Gastrocnemius medialis (tissue), 4 donors: ENCODE data around the gene RASA3. TPM values are rescaled to one million over a fixed set of nuclear protein-coding genes. Genes with fewer than 3 reads are reported as not detected.

Source experiments
- ATAC-seq, 2 donors: fragments of 150-250 bp; one replicate each; pipeline ENCODE4 v1.9.1; 2016
- DNase-seq, 2 donors: peaks; one replicate each; pipeline ENCODE4 v3.0.0-alpha.2; 2019
- H3K27ac ChIP-seq, 4 donors: fragments of 200-600 bp; sonication (generic); 1 replicate in 1 of 4; 2 replicates in 3 of 4; pipeline ENCODE4 v1.5.1; 2016 to 2018; ENCODE audit warnings: mild to moderate bottlenecking in 2 of 4, moderate library complexity in 1 of 4
- H3K27me3 ChIP-seq, 3 donors: fragments of 200-600 bp; sonication (generic) in 2 of 3; 1 replicate in 1 of 3; 2 replicates in 2 of 3; pipeline versions ENCODE4 v1.5.1 to v1.6.0; 2016 to 2019; ENCODE audit warnings: mild to moderate bottlenecking in 1 of 3, moderate library complexity in 1 of 3
- H3K36me3 ChIP-seq, 2 donors: fragments of 200-600 bp; sonication (generic) in 1 of 2; one replicate each; pipeline ENCODE4 v1.5.1; 2017 to 2018
- H3K4me1 ChIP-seq, 2 donors: fragments of 200-600 bp; sonication (generic) in 1 of 2; one replicate each; pipeline ENCODE4 v1.5.1; 2016 to 2017; ENCODE audit warnings: mild to moderate bottlenecking in 2 of 2
- H3K4me3 ChIP-seq, 4 donors: fragments of 200-600 bp; sonication (generic) in 3 of 4; 1 replicate in 1 of 4; 2 replicates in 3 of 4; pipeline ENCODE4 v1.5.1; 2016 to 2019; ENCODE audit warnings: mild to moderate bottlenecking in 2 of 4
- H3K9me3 ChIP-seq, 3 donors: fragments of 200-600 bp; sonication (generic) in 2 of 3; 1 replicate in 1 of 3; 2 replicates in 2 of 3; pipeline ENCODE4 v1.5.1; 2016 to 2019
- CTCF ChIP-seq, 5 experiments: fragments of 450-650 bp in 3 of 5; fragments of 200-600 bp in 2 of 5; sonication (generic) in 2 of 5; IDR thresholded peaks in 4 of 5; conservative IDR thresholded peaks in 1 of 5; 1 replicate in 4 of 5; 2 replicates in 1 of 5; pipeline ENCODE4 v1.5.1; 2016 to 2019; ENCODE audit warnings: antibody characterized with exemption in 5 of 5, mild to moderate bottlenecking in 3 of 5, moderate library complexity in 3 of 5
- POLR2A ChIP-seq, 2 donors: fragments of 450-650 bp; IDR thresholded peaks; one replicate each; pipeline ENCODE4 v1.6.1; 2017; ENCODE audit warnings: antibody characterized with exemption in 2 of 2, mild to moderate bottlenecking in 2 of 2, moderate library complexity in 2 of 2
- in situ Hi-C, 4 donors: fragments of 200-750 bp; cut with MboI; loops; one replicate each; pipeline versions ENCODE4 v1.15.0 to v1.8.0; 2017; ENCODE audit warnings: low sequenced_read_pairs in 4 of 4
- intact Hi-C: fragments of 100-400 bp; cut with DNase I; formaldehyde crosslinking; loops from one replicate; pipeline ENCODE4 v1.15.1; 2023; ENCODE audit warnings: low total_unique reads
- total RNA-seq, 4 donors: library from RNA; depleted of rRNA; stranded (reverse); fragments of >200 nt; gene quantifications; one replicate each; pipeline versions ENCODE4 v1.1.0 to v1.2.3, GENCODE V29; 2016

The RASA3 gene
- total RNA-seq, 4 donors from 2014 or later: 3.4 to 22.2 (median 10.8) TPM

GRCh38 chr13:114122127-114122511, 10.3 kb downstream of the RASA3 start:
- H3K27me3 ChIP-seq: no peaks in the 10 kb centered on the region
- peak overlapping the region in 3 of 4 donors; percentile 0 to 49 (median 14) for H3K27ac ChIP-seq
- no peaks in the 10 kb centered on the region for H3K9me3 ChIP-seq
- in situ Hi-C loops (no loop called here), intact Hi-C loops (no loop called here)
- H3K4me1 ChIP-seq: peaks cover 52 to 72% of the 10 kb centered on the region in 2 donors
- ATAC-seq (no peak), DNase-seq (no peak)
- H3K36me3 ChIP-seq: no peaks in the 10 kb centered on the region
- no peak for TF ChIP-seq POLR2A (IDR thresholded peaks at IDR 0.05)
- no peak overlapping the region for H3K4me3 ChIP-seq

- in situ Hi-C loops: no loop called here
- H3K4me3 ChIP-seq: no peak overlapping the region
- H3K4me1 ChIP-seq: peaks cover 47 to 67% of the 10 kb centered on the region in 2 donors
- no peak for TF ChIP-seq POLR2A (IDR thresholded peaks at IDR 0.05)
- TF ChIP-seq CTCF (IDR thresholded peaks at IDR 0.05 in 4 of 5, conservative IDR thresholded peaks at IDR 0.05 in 1 of 5): no peak
- intact Hi-C loops: no loop called here
- DNase-seq (no peak), ATAC-seq (no peak)
- H3K36me3 ChIP-seq: no peaks in the 10 kb centered on the region
- no peaks in the 10 kb centered on the region for H3K9me3 ChIP-seq
- peak overlapping the region in 3 of 4 donors; percentile 0 to 49 (median 14) for H3K27ac ChIP-seq
- H3K27me3 ChIP-seq: no peaks in the 10 kb centered on the region
Observed at GRCh38 chr13:114121496-114122126, 10.8 kb downstream of the RASA3 start.

DNA sequence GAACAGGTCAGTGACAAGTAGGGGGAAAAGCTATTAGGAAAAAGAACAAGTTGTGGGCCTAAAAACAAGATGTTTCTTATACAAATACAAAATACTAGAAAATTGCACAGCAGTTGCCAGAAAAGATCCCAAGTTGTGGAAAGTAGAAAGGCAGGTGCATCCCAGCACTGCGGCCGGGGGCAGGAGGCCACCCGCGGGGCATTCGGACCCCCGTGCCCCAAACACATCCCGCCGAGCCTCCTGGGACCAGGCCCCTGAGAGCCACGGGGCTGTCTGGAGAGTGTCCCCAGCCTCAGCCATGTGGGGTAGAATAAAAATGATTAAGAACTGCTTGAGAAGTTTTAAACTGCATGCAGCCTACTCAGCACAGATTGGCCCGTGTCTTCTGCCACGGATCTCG, 11.4 kb downstream of the RASA3 start:
- Histone ChIP-seq H3K36me3 (no peaks in the 10 kb centered on the region), H3K4me1 (peaks cover 41 to 61% of the 10 kb centered on the region in 2 donors), H3K27ac (peak overlapping the region in 1 of 4 donors; percentile 49), H3K4me3 (no peak overlapping the region), H3K27me3 (no peaks in the 10 kb centered on the region), H3K9me3 (no peaks in the 10 kb centered on the region)
- no peak for DNase-seq
- no peak for ATAC-seq
- TF ChIP-seq CTCF (IDR thresholded peaks at IDR 0.05 in 4 of 5, conservative IDR thresholded peaks at IDR 0.05 in 1 of 5) (no peak), POLR2A (IDR thresholded peaks at IDR 0.05) (no peak)
- intact Hi-C loops (no loop called here), in situ Hi-C loops (no loop called here)

DNA sequence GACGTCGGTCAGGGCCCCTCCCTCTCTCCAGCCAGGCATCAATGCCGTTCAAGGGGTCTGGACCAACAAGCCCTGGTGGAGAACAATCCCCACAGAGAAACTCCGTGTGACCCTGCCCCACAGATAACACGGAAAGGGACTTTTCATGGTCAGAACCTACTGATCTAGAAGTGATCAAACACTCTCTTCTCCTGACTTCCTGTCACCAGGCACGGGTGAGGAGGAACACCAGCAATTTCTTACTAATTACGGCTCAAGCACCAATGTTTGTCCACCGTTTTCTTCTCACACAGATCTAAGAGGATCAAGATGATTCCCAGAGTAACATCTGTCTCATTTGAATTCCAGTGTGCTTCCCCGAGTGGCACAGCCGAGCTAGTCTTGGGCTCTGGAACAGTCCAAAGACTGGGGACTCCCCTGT, 11.8 kb downstream of the RASA3 start:
- no peak for ATAC-seq
- H3K27ac ChIP-seq: peak overlapping the region in 3 of 4 donors; percentile 3 to 49 (median 49)
- H3K4me1 ChIP-seq: peaks cover 41 to 61% of the 10 kb centered on the region in 2 donors
- no peak for DNase-seq
- in situ Hi-C loops: no loop called here
- no peaks in the 10 kb centered on the region for H3K36me3 ChIP-seq
- intact Hi-C loops: no loop called here
- no peak overlapping the region for H3K4me3 ChIP-seq
- no peak for TF ChIP-seq CTCF (IDR thresholded peaks at IDR 0.05 in 4 of 5, conservative IDR thresholded peaks at IDR 0.05 in 1 of 5)
- TF ChIP-seq POLR2A (IDR thresholded peaks at IDR 0.05): no peak
- no peaks in the 10 kb centered on the region for H3K9me3 ChIP-seq
- no peaks in the 10 kb centered on the region for H3K27me3 ChIP-seq

DNA sequence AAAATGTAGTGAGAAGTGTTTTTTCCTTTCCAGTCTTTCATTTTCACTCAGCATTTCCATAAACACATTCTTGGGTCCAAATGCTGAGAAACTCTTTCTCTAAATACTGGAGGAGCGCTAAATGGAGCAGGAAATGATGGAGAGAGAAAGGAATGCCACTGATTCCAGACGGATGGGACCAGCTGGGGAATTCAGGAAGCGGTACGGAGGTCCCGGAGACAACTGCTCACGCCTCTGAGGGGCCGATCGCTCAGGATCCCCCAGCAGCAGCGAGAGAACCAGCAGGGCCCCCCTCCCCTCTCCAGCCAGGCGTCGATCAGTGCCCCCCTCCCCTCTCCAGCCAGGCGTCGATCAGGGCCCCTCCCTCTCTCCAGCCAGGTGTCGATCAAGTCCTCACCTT, 13.2 kb downstream of the RASA3 start:
- DNase-seq (no peak), ATAC-seq (peak; percentile 52 to 55)
- H3K4me3 ChIP-seq: no peak overlapping the region
- H3K9me3 ChIP-seq: no peaks in the 10 kb centered on the region
- intact Hi-C loops (no loop called here), in situ Hi-C loops (no loop called here)
- H3K27ac ChIP-seq: peak overlapping the region; percentile 37 to 62 (median 50)
- no peak for TF ChIP-seq POLR2A (IDR thresholded peaks at IDR 0.05)
- TF ChIP-seq CTCF (IDR thresholded peaks at IDR 0.05 in 4 of 5, conservative IDR thresholded peaks at IDR 0.05 in 1 of 5): no peak
- no peaks in the 10 kb centered on the region for H3K27me3 ChIP-seq
- no peaks in the 10 kb centered on the region for H3K36me3 ChIP-seq
- H3K4me1 ChIP-seq: peaks cover 30 to 56% of the 10 kb centered on the region in 2 donors
